Measurements from ENCODE around the gene IRX2.

Gene IRX2

GRCh38 chr5:2703615-2704014 is 47.9 kb downstream of the IRX2 start:
- Histone ChIP-seq H3K27me3 (no peaks in the 10 kb centered on the region), H3K4me3 (ENCODE audit: low read depth in 1 of 2, low read length in 1 of 2) (no peak overlapping the region), H3K4me1 (ENCODE audit: control insufficient read depth in 1 of 2, insufficient read depth in 1 of 2, low read depth in 1 of 2, low read length in 1 of 2) (no peaks in the 10 kb centered on the region), H3K27ac (no peak overlapping the region), H3K9me3 (no peaks in the 10 kb centered on the region), H3K36me3 (no peaks in the 10 kb centered on the region)
- TF ChIP-seq CTCF (IDR thresholded peaks at IDR 0.05), result no peak

GRCh38 chr5:2703041-2703440 is 48.4 kb downstream of the IRX2 start:
- Histone ChIP-seq H3K9me3 (no peaks in the 10 kb centered on the region), H3K27me3 (no peaks in the 10 kb centered on the region), H3K27ac (no peak overlapping the region), H3K4me1 (ENCODE audit: control insufficient read depth in 1 of 2, insufficient read depth in 1 of 2, low read depth in 1 of 2, low read length in 1 of 2) (no peaks in the 10 kb centered on the region), H3K36me3 (no peaks in the 10 kb centered on the region), H3K4me3 (ENCODE audit: low read depth in 1 of 2, low read length in 1 of 2) (no peak overlapping the region)
- TF ChIP-seq CTCF (IDR thresholded peaks at IDR 0.05), result no peak

- Histone ChIP-seq H3K4me1 (ENCODE audit: control insufficient read depth in 1 of 2, insufficient read depth in 1 of 2, low read depth in 1 of 2, low read length in 1 of 2) (no peaks in the 10 kb centered on the region), H3K4me3 (ENCODE audit: low read depth in 1 of 2, low read length in 1 of 2) (no peak overlapping the region), H3K36me3 (no peaks in the 10 kb centered on the region), H3K27ac (no peak overlapping the region), H3K9me3 (no peaks in the 10 kb centered on the region), H3K27me3 (no peaks in the 10 kb centered on the region)
- no peak for TF ChIP-seq CTCF (IDR thresholded peaks at IDR 0.05)
Observed at GRCh38 chr5:2702096-2702879, 49.2 kb downstream of the IRX2 start.

GRCh38 chr5:2701592-2701991 is 49.9 kb downstream of the IRX2 start:
- no peak for TF ChIP-seq CTCF (IDR thresholded peaks at IDR 0.05)
- Histone ChIP-seq H3K27ac (no peak overlapping the region), H3K36me3 (no peaks in the 10 kb centered on the region), H3K4me3 (ENCODE audit: low read depth in 1 of 2, low read length in 1 of 2) (no peak overlapping the region), H3K4me1 (ENCODE audit: control insufficient read depth in 1 of 2, insufficient read depth in 1 of 2, low read depth in 1 of 2, low read length in 1 of 2) (no peaks in the 10 kb centered on the region), H3K9me3 (no peaks in the 10 kb centered on the region), H3K27me3 (no peaks in the 10 kb centered on the region)

GRCh38 chr5:2700876-2701275 is 50.6 kb downstream of the IRX2 start:
- TF ChIP-seq CTCF (IDR thresholded peaks at IDR 0.05), result no peak
- H3K27me3 ChIP-seq, result no peaks in the 10 kb centered on the region
- H3K27ac ChIP-seq, result no peak overlapping the region
- no peaks in the 10 kb centered on the region for H3K36me3 ChIP-seq
- H3K4me1 ChIP-seq (ENCODE audit: control insufficient read depth in 1 of 2, insufficient read depth in 1 of 2, low read depth in 1 of 2, low read length in 1 of 2), result no peaks in the 10 kb centered on the region
- H3K9me3 ChIP-seq, result no peaks in the 10 kb centered on the region
- H3K4me3 ChIP-seq (ENCODE audit: low read depth in 1 of 2, low read length in 1 of 2), result no peak overlapping the region

All from neutrophil (primary cell).